Activated naive CD4-positive, alpha-beta T cell treated with anti-CD3 and anti-CD28 coated beads, Interleukin-2, amount 50 U/mL, for 24 hours (primary cell): ENCODE results near the gene DSG2.

Source experiments
- H3K27ac Mint-ChIP-seq: one replicate; pipeline ENCODE4 v1.8.0; 2021; ENCODE audit warnings: mild to moderate bottlenecking, mixed read lengths
- H3K27me3 Mint-ChIP-seq: one replicate; pipeline ENCODE4 v1.8.0; 2021; ENCODE audit warnings: mixed read lengths
- H3K36me3 Mint-ChIP-seq: one replicate; pipeline ENCODE4 v1.8.0; 2021; ENCODE audit warnings: mixed read lengths
- H3K4me1 Mint-ChIP-seq: one replicate; pipeline ENCODE4 v1.8.0; 2021; ENCODE audit warnings: mixed read lengths
- H3K4me3 Mint-ChIP-seq: one replicate; pipeline ENCODE4 v1.8.0; 2021; ENCODE audit warnings: mild to moderate bottlenecking, mixed read lengths
- H3K9me3 Mint-ChIP-seq: one replicate; pipeline ENCODE4 v1.8.0; 2021; ENCODE audit warnings: mixed read lengths

The DSG2 gene

GRCh38 chr18:31497836-31498573, at the start of gene DSG2:
Gene DSG2, plus strand, starts transcription at chr18:31498177. Its CDS starts 75 bp downstream, at chr18:31498252.
- Mint-ChIP-seq H3K27ac (no peak within 1 kb of the TSS), H3K4me3 (peak within 1 kb of the TSS; percentile 75), H3K9me3 (no peaks in the 10 kb centered on the region), H3K36me3 (no peaks in the 10 kb centered on the region), H3K4me1 (peaks cover 3% of the 10 kb centered on the region), H3K27me3 (peaks cover 22% of the 10 kb centered on the region)

GRCh38 chr18:31450409-31450808, 47.6 kb upstream of the DSG2 start:
- no peaks in the 10 kb centered on the region for H3K36me3 Mint-ChIP-seq
- H3K9me3 Mint-ChIP-seq: no peaks in the 10 kb centered on the region
- H3K27ac Mint-ChIP-seq: no peak overlapping the region
- H3K27me3 Mint-ChIP-seq: no peaks in the 10 kb centered on the region
- H3K4me1 Mint-ChIP-seq: no peaks in the 10 kb centered on the region
- no peak overlapping the region for H3K4me3 Mint-ChIP-seq

GRCh38 chr18:31451625-31452024, 46.4 kb upstream of the DSG2 start:
- H3K27me3 Mint-ChIP-seq: no peaks in the 10 kb centered on the region
- H3K27ac Mint-ChIP-seq: no peak overlapping the region
- no peaks in the 10 kb centered on the region for H3K4me1 Mint-ChIP-seq
- H3K9me3 Mint-ChIP-seq: no peaks in the 10 kb centered on the region
- no peaks in the 10 kb centered on the region for H3K36me3 Mint-ChIP-seq
- H3K4me3 Mint-ChIP-seq: no peak overlapping the region

- Mint-ChIP-seq H3K4me1 (no peaks in the 10 kb centered on the region), H3K36me3 (no peaks in the 10 kb centered on the region), H3K27ac (no peak overlapping the region), H3K9me3 (no peaks in the 10 kb centered on the region), H3K4me3 (no peak overlapping the region), H3K27me3 (no peaks in the 10 kb centered on the region)
Measured at GRCh38 chr18:31454066-31454708, 43.8 kb upstream of the DSG2 start.

GRCh38 chr18:31469629-31470028, 28.3 kb upstream of the DSG2 start:
- no peak overlapping the region for H3K4me3 Mint-ChIP-seq
- H3K4me1 Mint-ChIP-seq: no peaks in the 10 kb centered on the region
- no peaks in the 10 kb centered on the region for H3K9me3 Mint-ChIP-seq
- no peaks in the 10 kb centered on the region for H3K27me3 Mint-ChIP-seq
- no peak overlapping the region for H3K27ac Mint-ChIP-seq
- no peaks in the 10 kb centered on the region for H3K36me3 Mint-ChIP-seq

DNA sequence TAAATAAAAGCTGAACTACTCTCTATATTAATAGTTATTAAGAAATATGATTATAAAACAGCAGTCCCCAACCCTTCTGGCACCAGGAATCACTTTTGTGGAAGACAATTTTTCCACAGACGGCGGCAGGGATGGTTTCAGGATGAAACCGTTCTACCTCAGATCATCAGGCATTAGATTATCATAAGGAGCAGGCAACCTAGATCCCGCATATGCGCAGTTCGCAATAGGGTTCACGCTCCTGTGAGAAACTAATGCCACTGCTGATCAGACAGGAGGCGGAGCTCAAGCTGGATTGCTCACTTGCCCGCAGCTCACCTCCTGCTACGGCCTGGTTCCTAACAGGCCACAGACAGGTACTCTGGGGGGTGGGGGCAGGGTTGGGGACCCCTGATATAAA, 19.3 kb upstream of the DSG2 start:
- Mint-ChIP-seq H3K9me3 (no peaks in the 10 kb centered on the region), H3K27me3 (peaks cover 2% of the 10 kb centered on the region), H3K4me1 (no peaks in the 10 kb centered on the region), H3K36me3 (no peaks in the 10 kb centered on the region), H3K27ac (no peak overlapping the region), H3K4me3 (no peak overlapping the region)

- no peak overlapping the region for H3K4me3 Mint-ChIP-seq
- H3K27me3 Mint-ChIP-seq: peaks cover 5% of the 10 kb centered on the region
- no peaks in the 10 kb centered on the region for H3K9me3 Mint-ChIP-seq
- H3K36me3 Mint-ChIP-seq: no peaks in the 10 kb centered on the region
- H3K27ac Mint-ChIP-seq: no peak overlapping the region
- no peaks in the 10 kb centered on the region for H3K4me1 Mint-ChIP-seq
Measured at GRCh38 chr18:31482051-31482450, 15.9 kb upstream of the DSG2 start.

DNA sequence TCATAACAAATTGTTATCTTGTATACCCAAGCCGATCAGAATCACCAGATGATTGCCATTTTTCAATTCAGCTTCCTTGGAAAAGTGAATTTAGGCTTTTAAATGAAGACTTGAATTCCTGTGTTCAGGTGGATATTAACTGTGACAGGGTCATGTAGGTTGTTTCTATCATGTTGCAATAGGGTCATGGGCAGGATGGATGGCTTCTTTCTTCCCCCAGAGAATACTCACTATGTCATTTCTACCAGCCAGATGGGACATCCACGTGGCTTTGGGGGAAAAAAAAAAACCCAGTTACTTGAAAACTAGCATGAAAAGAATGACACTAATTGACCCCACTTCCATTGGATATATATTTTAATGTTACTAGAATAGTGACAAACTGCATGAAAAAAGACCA, 14.6 kb upstream of the DSG2 start:
- Mint-ChIP-seq H3K4me1 (no peaks in the 10 kb centered on the region), H3K27ac (no peak overlapping the region), H3K4me3 (no peak overlapping the region), H3K27me3 (peaks cover 5% of the 10 kb centered on the region), H3K9me3 (no peaks in the 10 kb centered on the region), H3K36me3 (no peaks in the 10 kb centered on the region)

DNA sequence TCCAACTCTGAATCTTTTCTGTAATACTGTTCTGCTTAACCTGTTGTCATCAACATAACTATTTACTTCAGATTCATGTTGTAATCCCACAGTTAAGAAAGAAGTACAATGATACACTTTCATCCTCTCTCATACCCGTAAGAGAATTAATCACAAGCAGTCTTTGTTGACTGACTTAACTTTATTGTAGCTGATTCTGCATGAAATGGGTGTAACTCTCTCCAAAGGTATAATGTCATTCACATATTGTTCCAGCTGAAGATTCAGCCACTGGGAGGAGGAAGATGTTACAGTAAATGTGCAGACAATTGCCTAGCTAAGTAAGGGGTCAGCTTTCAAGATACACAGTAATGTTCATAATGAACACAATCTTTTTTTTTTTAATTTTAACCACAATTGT, 13.5 kb upstream of the DSG2 start:
- Mint-ChIP-seq H3K27ac (no peak overlapping the region), H3K36me3 (no peaks in the 10 kb centered on the region), H3K4me1 (no peaks in the 10 kb centered on the region), H3K9me3 (no peaks in the 10 kb centered on the region), H3K4me3 (no peak overlapping the region), H3K27me3 (peaks cover 2% of the 10 kb centered on the region)

DNA sequence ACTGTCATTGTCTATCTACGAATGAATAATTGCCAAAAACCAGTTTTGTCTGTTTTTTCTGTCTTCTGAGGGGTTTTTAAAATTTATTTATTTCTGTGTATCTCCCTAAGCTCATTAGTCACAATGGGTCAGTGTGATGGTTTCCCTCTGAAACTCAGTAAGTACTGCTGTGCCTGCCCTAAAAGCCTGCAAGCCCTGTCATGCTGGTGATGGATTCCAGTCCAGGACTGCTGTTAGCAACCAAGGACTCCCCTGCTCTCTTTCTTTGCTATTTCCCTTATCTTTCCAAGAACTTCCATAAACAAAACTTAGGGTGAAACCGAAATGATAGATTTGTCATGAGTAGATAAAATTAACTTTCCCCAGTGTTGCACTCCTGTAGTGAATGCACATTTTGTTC, 11.8 kb upstream of the DSG2 start:
- H3K36me3 Mint-ChIP-seq: no peaks in the 10 kb centered on the region
- H3K27me3 Mint-ChIP-seq: peaks cover 2% of the 10 kb centered on the region
- no peak overlapping the region for H3K27ac Mint-ChIP-seq
- H3K4me3 Mint-ChIP-seq: no peak overlapping the region
- H3K9me3 Mint-ChIP-seq: no peaks in the 10 kb centered on the region
- H3K4me1 Mint-ChIP-seq: no peaks in the 10 kb centered on the region

- Mint-ChIP-seq H3K4me3 (no peak overlapping the region), H3K9me3 (no peaks in the 10 kb centered on the region), H3K27ac (no peak overlapping the region), H3K27me3 (peaks cover 2% of the 10 kb centered on the region), H3K4me1 (no peaks in the 10 kb centered on the region), H3K36me3 (no peaks in the 10 kb centered on the region)
Measured at GRCh38 chr18:31487246-31488015, 10.5 kb upstream of the DSG2 start.

DNA sequence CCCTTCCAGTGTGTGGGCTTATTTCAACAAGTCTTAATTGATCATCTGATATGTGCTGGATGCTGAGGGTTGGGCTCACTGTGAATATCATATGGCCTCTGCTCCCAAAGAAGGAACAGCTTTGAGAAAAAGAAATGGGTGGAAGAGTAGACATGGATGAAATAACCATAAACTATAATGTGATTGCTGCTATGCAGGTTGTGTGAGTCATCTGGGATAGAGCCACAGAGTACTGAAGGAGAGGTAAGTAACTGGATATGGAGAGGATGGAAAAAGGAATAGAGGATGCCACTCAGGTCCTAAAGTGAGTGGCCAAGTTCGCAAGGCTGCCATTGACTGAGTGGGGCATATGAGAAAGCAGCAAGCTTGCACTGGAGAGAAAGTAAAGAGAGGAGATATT, 8.7 kb upstream of the DSG2 start:
- H3K9me3 Mint-ChIP-seq: no peaks in the 10 kb centered on the region
- H3K4me3 Mint-ChIP-seq: no peak overlapping the region
- peaks cover 2% of the 10 kb centered on the region for H3K27me3 Mint-ChIP-seq
- H3K36me3 Mint-ChIP-seq: no peaks in the 10 kb centered on the region
- no peaks in the 10 kb centered on the region for H3K4me1 Mint-ChIP-seq
- H3K27ac Mint-ChIP-seq: no peak overlapping the region

DNA sequence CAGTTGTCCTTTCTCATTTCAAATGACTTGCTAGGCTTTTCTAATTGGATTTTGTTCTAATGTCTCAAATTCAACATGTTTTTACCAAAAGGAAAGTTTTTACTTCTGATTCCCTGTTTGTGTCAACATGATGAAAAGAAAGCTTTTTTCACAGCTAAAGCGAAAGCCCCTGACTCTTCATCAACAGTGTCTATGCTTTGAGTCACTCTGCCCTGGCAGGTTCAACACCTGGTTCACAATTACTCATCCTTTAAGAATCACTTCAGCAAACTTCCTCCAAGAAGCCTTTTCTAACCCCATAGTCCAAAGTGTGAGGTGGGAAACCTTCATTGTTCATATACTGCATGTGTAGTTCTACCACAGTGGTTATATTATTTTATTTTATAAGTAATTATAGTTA, 7.6 kb upstream of the DSG2 start:
- H3K36me3 Mint-ChIP-seq: no peaks in the 10 kb centered on the region
- no peaks in the 10 kb centered on the region for H3K4me1 Mint-ChIP-seq
- peaks cover 2% of the 10 kb centered on the region for H3K27me3 Mint-ChIP-seq
- no peak overlapping the region for H3K27ac Mint-ChIP-seq
- H3K4me3 Mint-ChIP-seq: no peak overlapping the region
- no peaks in the 10 kb centered on the region for H3K9me3 Mint-ChIP-seq

- H3K36me3 Mint-ChIP-seq: no peaks in the 10 kb centered on the region
- H3K4me3 Mint-ChIP-seq: no peak overlapping the region
- no peaks in the 10 kb centered on the region for H3K9me3 Mint-ChIP-seq
- H3K27me3 Mint-ChIP-seq: peaks cover 2% of the 10 kb centered on the region
- no peak overlapping the region for H3K27ac Mint-ChIP-seq
- no peaks in the 10 kb centered on the region for H3K4me1 Mint-ChIP-seq
Measured at GRCh38 chr18:31490833-31491232, 7.1 kb upstream of the DSG2 start.

GRCh38 chr18:31491586-31491985, 6.4 kb upstream of the DSG2 start:
- Mint-ChIP-seq H3K9me3 (no peaks in the 10 kb centered on the region), H3K4me1 (no peaks in the 10 kb centered on the region), H3K27me3 (peaks cover 2% of the 10 kb centered on the region)

GRCh38 chr18:31492671-31493070, 5.3 kb upstream of the DSG2 start:
- Mint-ChIP-seq H3K27me3 (peaks cover 6% of the 10 kb centered on the region), H3K4me3 (no peak overlapping the region), H3K4me1 (no peaks in the 10 kb centered on the region), H3K36me3 (no peaks in the 10 kb centered on the region), H3K27ac (no peak overlapping the region), H3K9me3 (no peaks in the 10 kb centered on the region)

More at GRCh38 chr18:31491586-31491985, 6.4 kb upstream of the DSG2 start:
- no peak overlapping the region for H3K27ac Mint-ChIP-seq
- H3K36me3 Mint-ChIP-seq: no peaks in the 10 kb centered on the region
- H3K4me3 Mint-ChIP-seq: no peak overlapping the region
